ENCODE measurements around the gene SLC25A10. TPM values are rescaled to one million over a fixed set of nuclear protein-coding genes. Genes with fewer than 3 reads are reported as not detected.

The SLC25A10 gene
- total RNA-seq, 1 experiment from 2014 or later: 46.8 TPM

DNA sequence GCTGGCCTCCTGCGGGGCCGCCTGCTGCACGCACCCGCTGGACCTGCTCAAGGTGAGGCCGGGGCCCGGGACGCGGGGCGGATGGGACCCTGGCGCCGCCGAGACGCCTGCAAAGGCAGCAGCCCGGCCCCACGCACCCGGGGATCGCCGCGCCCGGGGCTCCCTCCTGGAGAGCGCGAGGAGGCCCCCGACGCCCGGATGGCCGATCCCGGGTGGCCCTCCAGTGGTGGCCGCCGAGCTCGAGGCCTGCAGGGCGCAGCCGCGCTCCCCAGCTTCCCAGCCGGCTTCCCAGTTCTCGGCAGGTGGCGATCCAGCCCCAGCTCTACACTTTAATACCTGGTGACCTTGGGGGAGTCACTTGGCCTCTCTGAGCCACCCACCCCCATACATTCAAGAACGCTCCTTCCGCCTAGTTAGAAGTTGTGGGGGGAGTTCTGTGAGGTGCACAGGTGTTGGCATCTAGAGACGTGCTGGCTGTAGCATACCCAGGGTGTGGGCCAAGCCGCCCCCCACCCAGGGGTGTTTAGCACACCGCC is 452 bp downstream of the SLC25A10 start:
- H3K4me1 ChIP-seq (ENCODE audit: insufficient read depth, low read length, poor library complexity, severe bottlenecking): peaks cover 19% of the 10 kb centered on the region
- ChIA-PET CTCF (no interaction called here), POLR2A (ENCODE audit: low non-redundant PET) (interaction anchor here (0.7 kb wide), 1 partner anchor 311 kb away, joined by 4 read pairs; the partner anchor contains the start of gene LRRC45)
- DNase-seq (ENCODE audit: low spot score): no peak
- no peak for TF ChIP-seq EZH2 (IDR thresholded peaks at IDR 0.05; ENCODE audit: borderline replicate concordance, low read depth, low read length, poor library complexity, severe bottlenecking)
- TF ChIP-seq, protein P1, sequence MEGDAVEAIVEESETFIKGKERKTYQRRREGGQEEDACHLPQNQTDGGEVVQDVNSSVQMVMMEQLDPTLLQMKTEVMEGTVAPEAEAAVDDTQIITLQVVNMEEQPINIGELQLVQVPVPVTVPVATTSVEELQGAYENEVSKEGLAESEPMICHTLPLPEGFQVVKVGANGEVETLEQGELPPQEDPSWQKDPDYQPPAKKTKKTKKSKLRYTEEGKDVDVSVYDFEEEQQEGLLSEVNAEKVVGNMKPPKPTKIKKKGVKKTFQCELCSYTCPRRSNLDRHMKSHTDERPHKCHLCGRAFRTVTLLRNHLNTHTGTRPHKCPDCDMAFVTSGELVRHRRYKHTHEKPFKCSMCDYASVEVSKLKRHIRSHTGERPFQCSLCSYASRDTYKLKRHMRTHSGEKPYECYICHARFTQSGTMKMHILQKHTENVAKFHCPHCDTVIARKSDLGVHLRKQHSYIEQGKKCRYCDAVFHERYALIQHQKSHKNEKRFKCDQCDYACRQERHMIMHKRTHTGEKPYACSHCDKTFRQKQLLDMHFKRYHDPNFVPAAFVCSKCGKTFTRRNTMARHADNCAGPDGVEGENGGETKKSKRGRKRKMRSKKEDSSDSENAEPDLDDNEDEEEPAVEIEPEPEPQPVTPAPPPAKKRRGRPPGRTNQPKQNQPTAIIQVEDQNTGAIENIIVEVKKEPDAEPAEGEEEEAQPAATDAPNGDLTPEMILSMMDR (conservative IDR thresholded peaks at IDR 0.05; ENCODE audit: low read depth, low read length): 0 out of 2 replicates have a peak, but pooled peaks have one; percentile 19
- H3K4me3 ChIP-seq (ENCODE audit: low read depth, low read length, poor library complexity, severe bottlenecking): peak overlapping the region; percentile 85
- H3K9me3 ChIP-seq (ENCODE audit: low read depth, low read length, poor library complexity, severe bottlenecking): no peaks in the 10 kb centered on the region
- H3K27me3 ChIP-seq (replicated peaks; ENCODE audit: insufficient read depth, low read depth, low read length, poor library complexity): no peaks in the 10 kb centered on the region
- H3K36me3 ChIP-seq (ENCODE audit: insufficient read depth, low read length, poor library complexity, severe bottlenecking): peaks cover 27% of the 10 kb centered on the region
- intact Hi-C loops (cut with micrococcal nuclease; ENCODE audit: unreplicated experiment): no loop called here
- peak overlapping the region; percentile 84 for H3K27ac ChIP-seq (ENCODE audit: low read depth, low read length, poor library complexity, severe bottlenecking)
- no TSS peak for BruUV-seq (replicated peaks)

DNA sequence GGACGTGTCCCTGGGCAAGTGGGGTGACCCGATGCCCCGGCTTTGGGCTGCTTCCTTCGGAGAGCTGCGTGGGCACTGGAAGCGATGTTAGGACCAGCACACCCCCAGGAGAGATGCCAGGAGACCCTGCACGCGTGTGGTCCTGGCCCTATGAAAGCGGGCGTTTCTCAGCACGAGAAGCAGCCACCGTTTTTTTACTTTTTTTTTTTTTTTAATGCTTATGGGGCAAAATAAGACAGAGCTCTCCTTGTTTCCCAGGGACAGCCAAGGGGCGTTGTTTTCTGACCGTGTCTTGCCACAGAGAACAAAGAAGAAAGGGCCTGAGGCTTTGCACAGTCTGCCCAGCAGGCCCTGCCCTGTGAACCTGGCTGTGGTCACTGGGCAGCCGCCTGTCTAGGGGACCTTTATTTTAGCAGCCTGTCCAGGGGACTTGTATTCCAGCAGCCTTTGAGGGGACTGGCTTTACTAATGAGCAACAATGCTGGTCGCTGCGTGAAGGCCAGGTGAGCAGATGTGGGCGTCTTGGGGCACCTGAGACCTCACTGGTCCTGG is 996 bp downstream of the SLC25A10 start:
- POLR2A ChIA-PET (ENCODE audit: low non-redundant PET): interaction anchor here (0.6 to 0.7 kb wide), 2 partner anchors 17 to 310 kb away, joined by 4 to 5 read pairs; partner anchors contain the start of gene LRRC45
- BruUV-seq (replicated peaks): no TSS peak
- TF ChIP-seq EZH2 (IDR thresholded peaks at IDR 0.05; ENCODE audit: borderline replicate concordance, low read depth, low read length, poor library complexity, severe bottlenecking): no peak
- TF ChIP-seq, protein P1 (conservative IDR thresholded peaks at IDR 0.05; ENCODE audit: low read depth, low read length): no peak

DNA sequence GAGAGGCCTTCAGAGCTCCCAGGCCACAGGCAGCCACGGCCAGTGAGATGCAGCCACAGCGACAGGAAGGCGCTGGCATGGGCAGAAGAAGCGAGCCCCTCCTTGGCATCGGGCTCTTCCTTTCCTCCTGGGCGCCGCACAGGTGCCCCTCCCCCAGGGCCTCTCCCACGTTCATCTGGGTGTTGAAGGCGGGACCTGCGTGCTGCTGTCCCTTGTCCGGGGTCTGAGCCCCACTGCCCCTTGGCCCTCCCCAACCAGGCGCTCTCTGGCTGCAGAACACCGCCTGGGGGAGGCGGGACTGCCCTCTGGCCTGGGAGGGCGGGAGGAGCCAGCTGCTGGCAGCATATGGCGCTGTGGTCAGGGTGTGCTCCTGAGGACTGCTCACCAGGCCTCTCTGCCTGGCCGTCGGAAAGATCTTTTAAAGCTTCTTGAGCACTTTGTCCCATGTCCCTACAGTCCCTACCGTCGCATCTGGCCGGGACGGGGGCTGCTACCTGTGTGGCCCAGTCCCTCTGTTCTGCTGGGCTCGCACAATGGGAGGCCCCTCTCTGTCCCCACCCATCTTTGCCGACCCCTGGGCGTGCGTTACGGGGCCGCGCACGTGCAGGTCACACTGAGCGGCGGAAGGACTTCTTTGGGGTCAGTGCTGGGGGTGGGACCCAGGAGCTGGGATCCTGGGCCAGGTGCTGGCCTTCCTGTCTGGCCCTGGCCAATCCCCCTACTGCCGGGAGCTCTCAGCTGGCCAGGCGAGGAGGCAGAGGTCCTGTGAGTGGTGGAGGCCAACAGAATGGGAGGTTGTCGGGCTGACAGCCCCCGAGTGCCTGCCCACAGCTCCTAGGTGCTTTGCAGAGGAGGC is 1.7 kb downstream of the SLC25A10 start:
- no peaks in the 10 kb centered on the region for H3K27me3 ChIP-seq (replicated peaks; ENCODE audit: insufficient read depth, low read depth, low read length, poor library complexity)
- H3K4me1 ChIP-seq (ENCODE audit: insufficient read depth, low read length, poor library complexity, severe bottlenecking): peaks cover 19% of the 10 kb centered on the region
- H3K27ac ChIP-seq (ENCODE audit: low read depth, low read length, poor library complexity, severe bottlenecking): peak overlapping the region; percentile 84
- no peaks in the 10 kb centered on the region for H3K9me3 ChIP-seq (ENCODE audit: low read depth, low read length, poor library complexity, severe bottlenecking)
- H3K4me3 ChIP-seq (ENCODE audit: low read depth, low read length, poor library complexity, severe bottlenecking): peak overlapping the region; percentile 85
- peaks cover 24% of the 10 kb centered on the region for H3K36me3 ChIP-seq (ENCODE audit: insufficient read depth, low read length, poor library complexity, severe bottlenecking)
- ChIA-PET CTCF (interaction anchor here (0.7 kb wide), 1 partner anchor 92 kb away, joined by 4 read pairs; no protein-coding TSS in a partner anchor), POLR2A (ENCODE audit: low non-redundant PET) (interaction anchor here (0.6 to 0.7 kb wide), 2 partner anchors 17 to 310 kb away, joined by 4 to 5 read pairs; partner anchors contain the start of gene LRRC45)
- DNase-seq (ENCODE audit: low spot score): no peak
- intact Hi-C loops (cut with micrococcal nuclease; ENCODE audit: unreplicated experiment): no loop called here
- TF ChIP-seq EZH2 (IDR thresholded peaks at IDR 0.05; ENCODE audit: borderline replicate concordance, low read depth, low read length, poor library complexity, severe bottlenecking): no peak
- TF ChIP-seq, protein P1 (conservative IDR thresholded peaks at IDR 0.05; ENCODE audit: low read depth, low read length): no peak
- no TSS peak for BruUV-seq (replicated peaks)

More for the DNA sequence above, 996 bp downstream of the SLC25A10 start:
- intact Hi-C loops (cut with micrococcal nuclease; ENCODE audit: unreplicated experiment): no loop called here
- Histone ChIP-seq H3K36me3 (ENCODE audit: insufficient read depth, low read length, poor library complexity, severe bottlenecking) (peaks cover 26% of the 10 kb centered on the region), H3K9me3 (ENCODE audit: low read depth, low read length, poor library complexity, severe bottlenecking) (no peaks in the 10 kb centered on the region), H3K4me1 (ENCODE audit: insufficient read depth, low read length, poor library complexity, severe bottlenecking) (peaks cover 19% of the 10 kb centered on the region), H3K27me3 (replicated peaks; ENCODE audit: insufficient read depth, low read depth, low read length, poor library complexity) (no peaks in the 10 kb centered on the region), H3K27ac (ENCODE audit: low read depth, low read length, poor library complexity, severe bottlenecking) (peak overlapping the region; percentile 84), H3K4me3 (ENCODE audit: low read depth, low read length, poor library complexity, severe bottlenecking) (peak overlapping the region; percentile 85)
- CTCF ChIA-PET: interaction anchor here (0.7 kb wide), 1 partner anchor 93 kb away, joined by 4 read pairs; no protein-coding TSS in a partner anchor
- DNase-seq (ENCODE audit: low spot score): no peak

All from A673 (cell line).